Fibroblast of skin of right quadriceps (primary cell): ENCODE data around the gene MAGEE1.

Experiments
- DNase-seq: peaks from one replicate; pipeline ENCODE4 v3.0.0-alpha.2; 2013

MAGEE1 gene, protein sequence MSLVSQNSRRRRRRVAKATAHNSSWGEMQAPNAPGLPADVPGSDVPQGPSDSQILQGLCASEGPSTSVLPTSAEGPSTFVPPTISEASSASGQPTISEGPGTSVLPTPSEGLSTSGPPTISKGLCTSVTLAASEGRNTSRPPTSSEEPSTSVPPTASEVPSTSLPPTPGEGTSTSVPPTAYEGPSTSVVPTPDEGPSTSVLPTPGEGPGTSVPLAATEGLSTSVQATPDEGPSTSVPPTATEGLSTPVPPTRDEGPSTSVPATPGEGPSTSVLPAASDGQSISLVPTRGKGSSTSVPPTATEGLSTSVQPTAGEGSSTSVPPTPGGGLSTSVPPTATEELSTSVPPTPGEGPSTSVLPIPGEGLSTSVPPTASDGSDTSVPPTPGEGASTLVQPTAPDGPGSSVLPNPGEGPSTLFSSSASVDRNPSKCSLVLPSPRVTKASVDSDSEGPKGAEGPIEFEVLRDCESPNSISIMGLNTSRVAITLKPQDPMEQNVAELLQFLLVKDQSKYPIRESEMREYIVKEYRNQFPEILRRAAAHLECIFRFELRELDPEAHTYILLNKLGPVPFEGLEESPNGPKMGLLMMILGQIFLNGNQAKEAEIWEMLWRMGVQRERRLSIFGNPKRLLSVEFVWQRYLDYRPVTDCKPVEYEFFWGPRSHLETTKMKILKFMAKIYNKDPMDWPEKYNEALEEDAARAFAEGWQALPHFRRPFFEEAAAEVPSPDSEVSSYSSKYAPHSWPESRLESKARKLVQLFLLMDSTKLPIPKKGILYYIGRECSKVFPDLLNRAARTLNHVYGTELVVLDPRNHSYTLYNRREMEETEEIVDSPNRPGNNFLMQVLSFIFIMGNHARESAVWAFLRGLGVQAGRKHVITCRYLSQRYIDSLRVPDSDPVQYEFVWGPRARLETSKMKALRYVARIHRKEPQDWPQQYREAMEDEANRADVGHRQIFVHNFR

DNA sequence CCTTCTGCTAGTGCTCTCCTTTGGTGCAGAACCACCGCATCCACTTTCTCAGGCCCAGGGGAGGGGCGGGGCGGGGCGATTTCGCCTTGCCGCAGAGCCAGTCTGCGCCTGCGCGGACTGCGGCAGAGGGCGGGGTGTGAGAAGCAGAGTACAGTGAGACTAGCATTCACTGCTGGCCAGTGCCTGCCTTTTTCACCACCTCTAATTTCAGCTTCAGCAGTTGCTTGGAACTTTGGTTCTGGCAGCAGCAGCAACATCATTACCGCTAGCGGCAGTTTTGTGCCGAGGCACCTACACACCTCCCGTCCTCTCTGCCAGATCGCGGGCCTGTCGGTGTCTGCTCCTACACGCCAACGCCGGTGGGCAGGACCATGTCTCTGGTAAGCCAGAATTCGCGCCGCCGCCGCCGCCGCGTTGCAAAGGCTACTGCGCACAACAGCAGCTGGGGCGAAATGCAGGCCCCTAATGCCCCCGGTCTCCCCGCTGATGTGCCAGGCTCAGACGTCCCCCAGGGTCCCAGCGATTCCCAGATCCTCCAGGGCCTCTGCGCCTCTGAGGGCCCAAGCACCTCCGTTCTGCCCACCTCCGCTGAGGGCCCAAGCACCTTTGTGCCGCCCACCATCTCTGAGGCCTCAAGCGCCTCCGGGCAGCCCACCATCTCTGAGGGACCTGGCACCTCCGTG is at the start of gene MAGEE1:
TSS of gene MAGEE1 (plus strand) at position 151 of the 683 bp plus-strand sequence. CDS start at position 372, 221 bp downstream.
- DNase-seq, result peak; percentile 55

DNA sequence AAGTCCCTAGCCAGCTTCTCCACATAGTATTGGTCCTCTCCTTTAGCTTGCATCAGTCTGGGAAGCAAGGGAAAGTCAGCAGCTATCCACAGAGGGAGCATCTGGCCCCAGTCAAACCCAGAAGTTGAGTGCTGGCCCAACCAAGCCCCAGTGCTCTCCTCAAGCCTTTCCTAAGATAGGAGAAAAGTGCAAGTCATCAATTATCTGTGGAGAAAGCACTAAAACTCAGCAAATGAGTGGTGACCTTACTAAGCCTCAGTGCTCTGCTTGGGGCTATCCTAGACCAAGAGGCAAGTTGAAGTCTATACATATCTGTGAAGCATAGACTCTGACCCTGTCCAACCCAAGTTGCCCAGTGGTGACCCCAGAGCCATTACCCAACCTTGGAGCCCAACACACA is 28.5 kb upstream of the MAGEE1 start:
- DNase-seq, result no peak

DNA sequence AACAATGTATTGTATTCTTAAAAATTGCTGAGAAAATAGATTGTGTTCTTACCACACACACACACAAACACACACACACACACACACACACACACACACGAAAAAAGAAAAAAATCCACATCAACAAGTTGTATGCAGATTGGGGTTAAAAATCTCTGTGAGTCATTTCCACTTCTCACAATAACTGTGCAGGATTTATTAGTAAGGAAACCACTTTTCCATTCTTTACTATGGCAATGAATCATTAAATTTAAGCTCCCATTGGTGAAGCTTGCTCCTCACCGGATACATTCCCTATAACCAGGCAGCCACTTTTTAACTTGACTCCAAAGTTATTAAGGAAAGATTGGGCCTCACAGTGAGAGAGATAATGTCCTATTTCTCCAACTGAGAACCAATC is 19.7 kb upstream of the MAGEE1 start:
- no peak for DNase-seq

DNA sequence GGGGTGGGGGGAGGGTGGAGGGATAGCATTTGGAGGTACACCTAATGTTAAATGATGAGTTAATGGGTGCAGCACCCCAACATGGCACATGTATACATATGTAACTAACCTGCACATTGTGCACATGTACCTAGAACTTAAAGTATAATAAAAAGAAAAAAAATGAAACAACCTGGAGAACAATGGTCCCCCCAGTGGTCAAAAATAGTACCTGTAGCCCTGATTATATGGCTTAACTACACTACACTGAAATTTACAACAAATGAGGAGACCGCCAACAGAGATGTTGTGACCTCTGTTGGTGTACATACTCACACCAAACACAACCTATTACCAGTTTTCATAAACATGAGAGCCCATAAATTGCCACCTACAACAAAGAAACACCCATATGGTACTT is 7.3 kb upstream of the MAGEE1 start:
- DNase-seq, result no peak

DNA sequence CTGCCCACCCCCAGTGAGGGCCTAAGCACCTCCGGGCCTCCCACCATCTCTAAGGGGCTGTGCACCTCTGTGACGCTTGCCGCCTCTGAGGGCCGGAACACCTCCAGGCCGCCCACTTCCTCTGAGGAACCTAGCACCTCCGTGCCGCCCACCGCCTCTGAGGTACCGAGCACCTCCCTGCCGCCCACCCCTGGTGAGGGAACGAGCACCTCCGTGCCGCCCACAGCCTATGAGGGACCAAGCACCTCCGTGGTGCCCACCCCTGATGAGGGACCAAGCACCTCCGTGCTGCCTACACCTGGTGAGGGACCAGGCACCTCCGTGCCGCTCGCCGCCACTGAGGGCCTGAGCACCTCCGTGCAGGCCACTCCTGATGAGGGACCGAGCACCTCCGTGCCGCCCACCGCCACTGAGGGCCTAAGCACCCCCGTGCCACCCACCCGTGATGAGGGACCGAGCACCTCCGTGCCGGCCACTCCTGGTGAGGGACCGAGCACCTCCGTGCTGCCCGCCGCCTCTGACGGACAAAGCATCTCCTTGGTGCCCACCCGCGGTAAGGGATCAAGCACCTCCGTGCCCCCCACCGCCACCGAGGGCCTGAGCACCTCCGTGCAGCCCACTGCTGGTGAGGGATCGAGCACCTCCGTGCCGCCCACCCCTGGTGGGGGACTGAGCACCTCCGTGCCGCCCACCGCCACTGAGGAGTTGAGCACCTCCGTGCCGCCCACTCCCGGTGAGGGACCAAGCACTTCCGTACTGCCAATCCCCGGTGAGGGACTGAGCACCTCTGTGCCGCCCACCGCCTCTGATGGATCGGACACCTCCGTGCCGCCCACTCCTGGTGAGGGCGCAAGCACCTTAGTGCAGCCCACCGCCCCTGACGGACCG is 977 bp downstream of the MAGEE1 start:
- no peak for DNase-seq

DNA sequence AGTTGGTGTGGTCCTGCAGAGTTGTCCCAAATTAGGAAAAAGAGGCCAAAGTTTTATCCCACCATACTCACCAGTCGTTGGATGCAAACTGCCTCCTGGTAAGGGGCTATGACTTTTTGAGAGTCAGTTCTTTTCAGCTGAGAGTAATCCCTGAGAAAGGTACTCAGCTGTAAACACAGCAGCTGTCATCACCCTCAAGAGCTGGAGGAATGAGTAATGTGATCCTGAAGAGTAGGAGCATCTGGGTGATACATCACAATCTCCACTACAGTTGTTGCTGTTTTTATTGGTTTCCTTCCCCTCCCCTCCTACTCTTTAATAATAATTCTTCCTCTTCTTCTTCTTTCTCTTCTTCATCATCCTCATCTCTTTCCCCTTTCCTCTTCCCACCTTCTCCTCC is 5.7 kb downstream of the MAGEE1 start:
- no peak for DNase-seq

DNA sequence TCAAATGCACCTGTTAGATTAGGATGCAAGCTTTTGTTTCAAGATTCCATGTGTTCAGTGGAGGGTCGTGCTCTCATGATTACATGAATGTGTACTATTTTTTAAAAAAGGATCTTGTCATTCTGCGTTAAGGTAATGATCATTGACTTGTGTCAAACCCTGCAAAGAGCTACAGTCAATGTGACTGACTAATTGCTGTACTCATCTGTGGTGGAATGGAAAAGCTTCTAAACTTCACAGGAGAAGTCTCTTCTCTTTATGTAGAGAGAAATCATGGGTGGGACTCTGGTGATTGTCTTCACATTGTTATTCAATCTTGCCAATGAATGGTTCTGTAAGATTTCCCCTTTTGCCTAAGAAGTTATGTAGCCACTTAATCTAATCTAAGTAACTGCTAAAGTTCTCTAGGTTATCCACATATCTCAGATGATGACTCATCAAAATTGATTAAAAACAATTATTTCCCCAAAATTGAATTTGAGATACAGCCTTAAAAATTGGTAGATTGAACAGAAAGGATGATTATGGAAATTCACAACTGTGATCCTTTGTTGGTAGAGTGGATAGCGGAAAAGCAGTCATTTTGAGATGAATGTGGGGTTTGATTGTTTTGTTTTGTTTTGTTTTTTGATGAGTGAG is 6.7 kb downstream of the MAGEE1 start:
- DNase-seq, result no peak

DNA sequence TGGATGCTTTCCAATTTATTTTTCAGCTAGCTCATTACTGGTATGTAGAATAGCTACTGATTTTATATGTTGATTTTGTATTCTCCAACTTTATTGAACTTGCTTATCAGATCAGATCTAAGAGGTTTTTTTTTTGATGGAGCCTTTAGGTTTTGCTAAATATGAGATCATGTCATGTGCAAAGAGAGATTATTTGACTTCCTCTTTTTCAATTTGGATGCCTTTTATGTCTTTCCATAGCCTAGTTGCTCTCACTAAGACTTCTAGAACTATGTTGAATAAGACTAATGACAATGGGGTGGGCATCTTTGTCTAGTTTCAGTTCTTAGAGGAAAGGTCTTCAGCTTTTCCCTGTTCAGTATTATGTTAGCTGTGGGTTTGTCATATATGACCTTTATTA is 11.7 kb downstream of the MAGEE1 start:
- no peak for DNase-seq

DNA sequence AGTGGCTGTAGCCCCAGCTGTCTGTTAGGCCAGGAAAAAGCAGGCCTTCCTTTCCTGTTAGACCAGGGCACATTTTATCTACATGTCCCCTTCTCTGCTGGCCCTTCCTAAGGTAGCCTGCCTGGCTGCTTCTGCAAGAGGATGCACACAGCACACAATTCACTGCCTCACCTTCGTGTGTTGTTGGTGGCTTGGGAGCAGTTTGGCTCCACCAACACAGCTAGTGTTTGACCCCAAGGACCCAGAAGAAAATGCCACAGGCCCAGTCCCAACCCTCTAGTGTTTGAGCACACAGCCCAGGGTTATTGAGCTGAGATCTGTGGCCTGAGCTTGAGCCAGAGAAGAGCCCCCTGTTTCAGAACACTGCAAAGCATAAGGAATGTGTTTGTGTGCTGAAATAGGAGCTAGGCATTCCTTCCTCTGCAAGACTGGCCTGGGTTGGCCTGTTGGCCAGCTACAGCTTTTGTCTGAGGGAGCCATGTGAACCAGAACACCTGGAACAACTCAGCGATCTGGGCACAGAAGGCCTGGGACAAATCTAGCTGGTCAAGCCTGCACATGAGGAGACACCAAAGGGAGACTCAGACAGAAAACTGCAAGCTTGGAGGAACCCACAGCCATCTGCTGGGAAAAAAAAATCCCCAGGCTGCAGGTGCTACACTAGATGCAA is 26.4 kb downstream of the MAGEE1 start:
- no peak for DNase-seq

DNA sequence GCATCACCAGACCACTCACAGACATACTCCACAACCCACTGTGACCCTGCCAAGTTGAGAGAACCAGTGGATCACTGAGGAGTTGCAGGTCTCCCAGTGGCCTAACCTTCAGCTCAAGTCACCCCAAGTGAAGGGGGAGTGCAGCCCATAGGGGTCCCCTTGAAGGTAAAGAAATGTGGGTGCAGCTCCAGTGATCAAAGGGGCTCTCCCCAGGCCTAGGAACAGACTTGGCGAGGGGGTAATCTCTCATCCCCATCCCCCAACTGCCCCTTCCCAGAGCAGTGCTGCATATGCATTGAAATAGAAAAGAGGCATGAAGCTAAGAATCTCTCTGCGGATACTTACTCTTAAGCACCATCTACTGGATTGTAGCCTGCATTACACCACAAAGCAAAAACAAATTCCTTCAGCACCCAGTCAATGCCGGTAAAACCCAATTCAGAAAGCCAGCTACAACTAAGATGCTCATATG is 27.0 kb downstream of the MAGEE1 start:
- DNase-seq, result peak; percentile 0

DNA sequence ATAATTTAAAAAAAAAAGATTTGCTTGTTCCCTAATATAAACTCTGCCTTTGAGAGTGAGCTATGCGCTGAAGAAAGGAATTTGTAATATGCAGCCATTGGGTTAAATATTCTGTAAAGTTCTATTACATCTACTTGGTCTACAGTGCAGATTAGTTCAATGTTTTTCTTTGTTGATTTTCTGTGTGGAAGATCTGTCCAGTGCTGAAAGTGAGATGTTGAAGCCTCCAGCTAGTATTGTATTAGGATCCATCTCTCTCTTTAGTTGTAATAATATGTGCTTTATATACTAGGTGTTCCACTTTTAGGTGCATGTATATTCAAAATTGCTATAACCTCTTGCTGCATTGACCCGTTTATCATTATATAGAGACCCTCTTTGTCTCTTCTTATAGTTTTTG is 49.8 kb downstream of the MAGEE1 start:
- DNase-seq, result no peak
